Stimulated activated CD4-positive, alpha-beta T cell treated with anti-CD3 and anti-CD28 coated beads, TNF-alpha, amount 100 ng/mL, for 4 hours (primary cell): Measurements from ENCODE around the gene FRS3.
A peak's percentile ranks its signal among the peaks of the same experiment; 100 is the strongest.
"Not testable (repeated sequence)": the region's sequence is repeated elsewhere in the genome, so short reads cannot be mapped to it uniquely, and the experiment has no call there.

Experiments used
- DNase-seq, 3 experiments: peaks; one replicate each; pipeline ENCODE4 v3.0.0-alpha.2; 2020; ENCODE audit warnings: low read depth in 3 of 3

FRS3 gene

GRCh38 chr6:41768545-41769308 lies 11.0 kb downstream of the FRS3 start:
- DNase-seq, result no peak

GRCh38 chr6:41767112-41767833 lies 12.4 kb downstream of the FRS3 start:
- no peak for DNase-seq

- DNase-seq, result not testable (repeated sequence)
Measured at GRCh38 chr6:41766043-41766664, 13.5 kb downstream of the FRS3 start.

- no peak for DNase-seq
Measured at GRCh38 chr6:41763470-41763869, 16.2 kb downstream of the FRS3 start.

- DNase-seq, result no peak
Measured at GRCh38 chr6:41759905-41760579, 19.7 kb downstream of the FRS3 start.

GRCh38 chr6:41759106-41759904 lies 20.4 kb downstream of the FRS3 start:
- no peak for DNase-seq

GRCh38 chr6:41758641-41759035 lies 21.1 kb downstream of the FRS3 start:
- DNase-seq, result no peak

- DNase-seq, result peak in 1 of 3 experiments; percentile 28
Measured at GRCh38 chr6:41757931-41758640, 21.6 kb downstream of the FRS3 start.

GRCh38 chr6:41757271-41757670 lies 22.4 kb downstream of the FRS3 start:
- DNase-seq, result no peak

- DNase-seq, result no peak
Measured at GRCh38 chr6:41756354-41756753, 23.3 kb downstream of the FRS3 start.

- DNase-seq, result no peak
Measured at GRCh38 chr6:41755895-41756294, 23.8 kb downstream of the FRS3 start.

- no peak for DNase-seq
Measured at GRCh38 chr6:41750374-41750773, 29.3 kb downstream of the FRS3 start.

GRCh38 chr6:41748542-41748941 lies 31.2 kb downstream of the FRS3 start:
- DNase-seq, result no peak

- no peak for DNase-seq
Measured at GRCh38 chr6:41748102-41748477, 31.6 kb downstream of the FRS3 start.

GRCh38 chr6:41747256-41748101 lies 32.2 kb downstream of the FRS3 start, which contains the start of gene PGC:
Gene PGC, minus strand, starts transcription at chr6:41747397. Its CDS starts 63 bp downstream, at chr6:41747334.
- DNase-seq, result no peak

- DNase-seq, result no peak
Measured at GRCh38 chr6:41746107-41746506, 33.6 kb downstream of the FRS3 start.

- no peak for DNase-seq
Measured at GRCh38 chr6:41744236-41744787, 35.4 kb downstream of the FRS3 start.

- no peak for DNase-seq
Measured at GRCh38 chr6:41743406-41744235, 36.1 kb downstream of the FRS3 start.
